ENCODE measurements around the gene SMIM26.

SMIM26 gene

GRCh38 chr20:18585134-18585533 lies 17.9 kb downstream of the SMIM26 start:
- DNase-seq: no peak

GRCh38 chr20:18587665-18588573 lies 20.7 kb downstream of the SMIM26 start, which contains the start of gene DTD1:
DTD1 (plus strand) TSS chr20:18588054; CDS start chr20:18588073, 19 bp downstream.
- peak; percentile 85 for DNase-seq

DNA sequence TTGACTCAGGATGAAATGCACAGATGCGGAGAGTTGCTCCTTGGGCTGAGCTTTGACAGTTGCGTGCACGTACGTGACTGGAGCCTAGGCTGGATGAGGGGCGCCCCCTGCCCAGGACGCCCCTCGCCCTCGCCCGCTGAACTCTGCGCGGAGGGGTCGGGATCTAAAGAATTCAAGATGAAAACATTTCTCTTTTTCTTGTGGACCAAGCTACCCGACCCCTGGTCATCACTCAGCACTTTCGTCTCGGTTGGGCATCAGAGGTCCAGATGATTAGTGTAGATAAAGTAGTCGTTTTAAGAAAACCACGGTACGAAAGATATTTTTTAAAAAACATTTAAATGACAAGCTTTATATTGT lies 21.3 kb downstream of the SMIM26 start:
- DNase-seq: no peak

DNA sequence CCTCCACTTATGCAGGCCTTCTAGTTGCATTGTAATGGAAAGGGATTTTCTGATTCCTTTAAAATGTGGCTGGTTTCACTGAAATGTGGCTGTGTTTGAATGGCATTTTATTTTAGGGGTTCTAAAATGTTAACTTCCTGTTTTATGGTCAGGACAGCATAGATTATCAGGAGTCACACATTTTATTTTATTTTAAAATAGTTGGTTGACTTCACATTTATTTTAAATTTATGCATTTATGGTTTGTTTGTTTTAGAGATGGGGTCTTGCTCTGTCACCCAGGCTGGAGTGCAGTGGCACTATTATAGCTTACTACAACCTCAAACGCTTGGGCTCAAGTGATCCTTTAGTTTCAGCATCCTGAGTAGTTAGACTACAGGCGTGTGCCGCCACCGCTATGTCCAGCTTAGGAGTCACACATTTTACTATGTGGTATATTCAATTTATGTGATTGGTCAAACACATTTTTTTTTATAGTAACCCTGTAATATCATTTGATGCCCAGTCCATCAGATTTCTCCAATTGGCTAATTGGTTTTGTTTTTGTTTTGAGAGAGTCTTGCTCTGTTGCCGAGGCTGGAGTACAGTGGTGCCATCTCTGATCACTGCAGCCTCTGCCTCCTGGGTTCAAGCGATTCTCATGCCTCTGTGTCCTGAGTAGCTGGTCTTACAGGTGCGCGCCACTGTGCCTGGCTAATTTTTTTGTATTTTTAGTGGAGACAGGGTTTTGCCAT lies 22.9 kb downstream of the SMIM26 start:
- DNase-seq: no peak

DNA sequence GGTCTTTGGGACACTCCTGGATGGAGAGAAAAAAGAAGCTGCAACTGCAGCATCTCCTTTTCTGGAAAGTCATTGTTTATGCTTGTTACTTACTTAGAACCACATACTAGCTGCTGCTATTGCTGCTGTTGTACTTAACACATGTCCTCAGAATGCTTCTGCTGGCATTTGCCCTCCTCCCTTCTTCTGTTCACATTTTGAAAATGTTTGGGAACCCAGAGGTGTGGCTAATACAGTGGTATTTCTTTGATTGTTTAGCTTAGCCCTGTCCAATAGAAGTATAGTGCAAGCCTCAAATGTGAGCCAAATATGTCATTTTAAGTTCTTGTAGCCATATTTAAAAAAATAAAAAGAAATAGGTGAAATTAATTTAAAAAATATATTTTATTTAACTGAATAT lies 29.0 kb downstream of the SMIM26 start:
- DNase-seq: no peak

DNA sequence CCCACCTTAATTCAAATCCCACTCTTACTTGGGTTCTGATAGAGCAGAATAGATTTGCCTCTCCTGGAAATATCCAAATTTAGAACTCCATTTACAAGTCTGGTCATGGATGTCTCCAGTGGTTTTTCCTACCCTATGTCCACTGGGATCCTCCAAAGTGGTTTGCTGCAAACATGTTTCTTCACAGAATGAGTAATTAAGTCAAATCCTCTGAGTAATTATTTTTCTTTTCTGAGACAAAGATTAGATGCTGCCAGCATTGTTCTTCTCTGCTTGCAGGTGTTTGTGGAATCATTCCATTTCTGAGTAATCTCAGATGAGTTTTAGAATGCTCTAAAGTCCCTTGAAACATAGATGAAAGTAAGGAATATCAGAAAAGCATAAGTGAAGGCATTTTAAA lies 42.5 kb downstream of the SMIM26 start:
- no peak for DNase-seq

- DNase-seq: no peak
These were observed 44.3 kb downstream of the SMIM26 start for GRCh38 chr20:18611492-18611891.

- no peak for DNase-seq
These were observed 46.3 kb downstream of the SMIM26 start for GRCh38 chr20:18613553-18613952.

DNA sequence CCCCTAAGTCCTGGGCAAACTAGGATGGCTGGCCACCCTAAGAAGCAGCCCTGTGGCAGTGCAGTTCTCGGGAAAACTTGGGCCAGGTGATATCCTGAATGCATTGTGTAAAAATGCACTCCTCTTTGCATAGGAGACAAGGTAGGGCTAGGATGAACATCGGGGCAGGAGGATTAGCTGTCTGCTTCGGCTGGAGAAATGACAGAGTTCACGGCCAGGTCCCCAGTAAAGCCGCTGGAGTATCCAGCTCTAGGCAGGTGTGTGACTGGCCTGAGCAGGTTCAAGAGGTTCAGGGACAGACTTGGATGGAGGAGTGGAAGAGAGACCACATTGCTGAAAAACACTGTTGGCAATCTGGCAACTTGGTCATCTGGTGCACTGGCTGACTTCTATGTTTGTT lies 47.0 kb downstream of the SMIM26 start:
- DNase-seq: no peak

DNA sequence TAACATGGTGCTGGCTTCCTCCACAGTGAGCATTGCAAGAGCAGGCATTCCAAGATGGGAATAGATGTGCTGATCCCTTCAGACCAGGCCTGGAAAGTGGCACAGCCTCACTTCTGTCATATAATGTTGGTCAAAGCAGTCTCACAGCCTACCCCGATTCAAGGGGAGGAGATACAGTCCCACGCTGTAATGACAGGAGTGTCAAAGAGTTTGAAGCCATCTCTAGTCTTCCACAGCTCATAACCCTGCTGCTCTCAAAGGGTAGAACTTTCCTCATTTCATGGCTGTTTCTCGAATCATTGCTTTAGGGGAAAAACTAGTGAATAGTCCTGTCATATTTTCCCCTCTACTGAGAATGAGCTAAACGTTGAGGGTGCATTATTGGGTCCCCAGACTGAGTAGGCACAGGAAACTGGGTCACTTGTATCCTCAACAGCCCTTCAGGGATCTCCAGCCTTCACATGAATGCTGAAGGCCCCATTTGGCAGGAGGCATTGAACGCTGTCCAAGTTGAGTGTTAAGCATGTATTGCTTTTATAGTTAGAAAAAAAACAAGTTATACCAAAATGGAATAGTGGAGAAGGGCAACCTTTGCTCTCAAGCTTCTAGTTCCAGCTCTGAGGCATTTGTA lies 47.9 kb downstream of the SMIM26 start:
- no peak for DNase-seq
